KOPT-K1 (cell line): ENCODE results near the gene MGA.

ENCODE experiments used
- H3K27ac ChIP-seq: fragments of 200-600 bp; sonication (generic); 2 replicates; pipeline ENCODE4 v1.5.1; 2016; ENCODE audit warnings: antibody characterized with exemption, mild to moderate bottlenecking, low read depth, low read length; ENCODE audit not compliant: poor library complexity, severe bottlenecking
- H3K36me3 ChIP-seq: fragments of 200-600 bp; sonication (generic); 2 replicates; pipeline ENCODE4 v1.5.1; 2017; ENCODE audit warnings: antibody characterized with exemption, mild to moderate bottlenecking, low read length, moderate library complexity; ENCODE audit not compliant: insufficient read depth
- H3K9me3 ChIP-seq: fragments of 200-600 bp; sonication (generic); 2 replicates; pipeline ENCODE4 v1.5.1; 2017; ENCODE audit warnings: antibody characterized with exemption, low read length, mild to moderate bottlenecking; ENCODE audit not compliant: insufficient read depth, poor library complexity, severe bottlenecking

The MGA gene

GRCh38 chr15:41675337-41675736, 15.1 kb downstream of the MGA start:
- H3K9me3 ChIP-seq, result no peaks in the 10 kb centered on the region
- no peak overlapping the region for H3K27ac ChIP-seq
- peaks cover 18% of the 10 kb centered on the region; the same call in 1 of the 2 replicates for H3K36me3 ChIP-seq

GRCh38 chr15:41678742-41679141, 18.5 kb downstream of the MGA start:
- H3K27ac ChIP-seq, result no peak overlapping the region
- H3K9me3 ChIP-seq, result no peaks in the 10 kb centered on the region
- H3K36me3 ChIP-seq, result peaks cover 15% of the 10 kb centered on the region

GRCh38 chr15:41683955-41684354, 23.8 kb downstream of the MGA start:
- Histone ChIP-seq H3K9me3 (no peaks in the 10 kb centered on the region), H3K36me3 (peaks cover 3% of the 10 kb centered on the region), H3K27ac (no peak overlapping the region)

- no peaks in the 10 kb centered on the region for H3K36me3 ChIP-seq
- no peak overlapping the region for H3K27ac ChIP-seq
- H3K9me3 ChIP-seq, result no peaks in the 10 kb centered on the region
Measured at GRCh38 chr15:41688671-41689070, 28.5 kb downstream of the MGA start.

DNA sequence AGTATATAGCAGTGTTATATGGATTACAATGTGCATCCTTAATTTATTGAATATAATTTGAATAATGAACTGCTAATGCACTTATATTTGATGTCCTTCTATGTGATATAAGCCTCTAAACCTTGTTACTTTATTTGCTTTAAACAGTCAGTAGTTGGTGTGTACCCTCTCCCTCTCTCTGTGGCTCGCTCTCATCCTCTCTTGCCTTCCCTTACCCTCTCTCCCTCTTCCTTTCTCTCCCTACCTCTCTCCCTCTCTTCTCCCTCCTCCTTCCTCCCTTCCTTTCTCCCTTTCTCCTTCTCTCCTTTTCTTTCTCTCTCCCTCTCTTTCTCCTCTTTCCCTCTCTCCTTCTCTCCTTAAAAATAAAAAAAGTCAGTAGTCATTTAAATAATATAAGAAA, 28.9 kb downstream of the MGA start:
- no peak overlapping the region for H3K27ac ChIP-seq
- no peaks in the 10 kb centered on the region for H3K36me3 ChIP-seq
- no peaks in the 10 kb centered on the region for H3K9me3 ChIP-seq

DNA sequence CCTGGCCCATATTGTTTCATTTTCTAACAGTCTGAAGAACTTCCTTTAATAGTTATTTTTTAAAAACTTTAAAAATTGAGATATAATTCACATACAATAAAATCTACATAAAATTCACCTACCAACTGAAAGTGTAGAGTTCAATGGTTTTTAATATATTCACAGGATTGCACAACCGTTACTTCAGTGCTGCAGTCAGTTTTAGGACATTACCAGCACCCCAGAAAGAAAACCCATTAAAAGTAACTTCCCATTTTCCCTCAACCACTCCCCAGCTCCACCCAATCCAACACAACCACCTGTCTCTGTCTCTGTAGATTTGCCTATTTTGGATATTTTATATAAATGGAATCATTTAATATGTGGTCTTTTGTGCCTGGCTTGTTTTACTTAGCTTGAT, 29.6 kb downstream of the MGA start:
- Histone ChIP-seq H3K27ac (no peak overlapping the region), H3K9me3 (no peaks in the 10 kb centered on the region), H3K36me3 (no peaks in the 10 kb centered on the region)

- no peak overlapping the region for H3K27ac ChIP-seq
- H3K9me3 ChIP-seq, result no peaks in the 10 kb centered on the region
- peaks cover 2% of the 10 kb centered on the region; the same call in 1 of the 2 replicates for H3K36me3 ChIP-seq
Measured at GRCh38 chr15:41690636-41691035, 30.4 kb downstream of the MGA start.

GRCh38 chr15:41691471-41691870, 31.3 kb downstream of the MGA start:
- Histone ChIP-seq H3K9me3 (no peaks in the 10 kb centered on the region), H3K27ac (no peak overlapping the region), H3K36me3 (peaks cover 10% of the 10 kb centered on the region)

- Histone ChIP-seq H3K36me3 (peaks cover 15% of the 10 kb centered on the region), H3K9me3 (no peaks in the 10 kb centered on the region), H3K27ac (no peak overlapping the region)
Measured at GRCh38 chr15:41692049-41692448, 31.8 kb downstream of the MGA start.

- H3K36me3 ChIP-seq, result peaks cover 21% of the 10 kb centered on the region
Measured at GRCh38 chr15:41693757-41694156, 33.6 kb downstream of the MGA start.

GRCh38 chr15:41695750-41696436, 35.7 kb downstream of the MGA start:
- Histone ChIP-seq H3K9me3 (no peaks in the 10 kb centered on the region), H3K27ac (no peak overlapping the region), H3K36me3 (peaks cover 39% of the 10 kb centered on the region)

More at GRCh38 chr15:41693757-41694156, 33.6 kb downstream of the MGA start:
- Histone ChIP-seq H3K27ac (no peak overlapping the region), H3K9me3 (no peaks in the 10 kb centered on the region)

- no peak overlapping the region for H3K27ac ChIP-seq
- peaks cover 64% of the 10 kb centered on the region for H3K36me3 ChIP-seq
- H3K9me3 ChIP-seq, result no peaks in the 10 kb centered on the region
Measured at GRCh38 chr15:41698779-41699178, 38.6 kb downstream of the MGA start.

DNA sequence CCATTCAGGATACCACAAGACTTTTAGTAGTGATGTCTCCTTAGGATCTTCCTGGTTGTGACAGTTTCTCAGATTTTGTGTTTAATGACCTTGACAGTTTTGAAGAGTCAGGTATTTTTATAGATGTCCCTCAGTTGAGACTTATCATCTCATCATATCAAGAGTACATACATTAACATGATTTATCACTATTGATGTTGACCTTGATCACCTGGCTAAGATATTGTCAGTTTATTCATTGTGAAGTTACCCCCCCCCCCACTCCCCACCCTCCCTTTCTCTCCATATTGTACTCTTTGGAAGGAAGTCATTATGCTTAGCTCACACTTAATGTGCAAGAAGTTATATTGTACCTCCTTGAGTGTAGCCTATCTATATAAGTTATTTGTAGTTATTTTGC, 42.9 kb downstream of the MGA start:
- H3K9me3 ChIP-seq, result no peaks in the 10 kb centered on the region
- peaks cover 76% of the 10 kb centered on the region for H3K36me3 ChIP-seq
- no peak overlapping the region for H3K27ac ChIP-seq

DNA sequence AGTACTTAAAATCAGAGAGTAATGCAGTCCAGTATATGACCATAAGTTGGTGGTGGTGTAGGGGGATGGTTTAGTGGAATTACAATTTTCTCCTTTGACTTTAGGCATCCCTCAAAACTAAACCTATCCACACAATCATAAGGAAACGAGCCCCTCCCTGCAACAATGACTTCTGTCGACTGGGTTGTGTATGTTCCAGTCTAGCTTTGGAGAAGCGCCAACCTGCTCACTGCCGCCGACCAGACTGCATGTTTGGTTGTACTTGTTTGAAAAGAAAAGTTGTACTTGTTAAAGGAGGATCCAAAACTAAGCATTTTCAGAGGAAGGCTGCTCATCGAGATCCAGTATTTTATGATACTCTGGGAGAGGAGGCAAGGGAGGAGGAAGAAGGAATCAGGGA, 52.8 kb downstream of the MGA start:
- H3K36me3 ChIP-seq, result peaks cover 79% of the 10 kb centered on the region
- H3K27ac ChIP-seq, result no peak overlapping the region
- H3K9me3 ChIP-seq, result no peaks in the 10 kb centered on the region

DNA sequence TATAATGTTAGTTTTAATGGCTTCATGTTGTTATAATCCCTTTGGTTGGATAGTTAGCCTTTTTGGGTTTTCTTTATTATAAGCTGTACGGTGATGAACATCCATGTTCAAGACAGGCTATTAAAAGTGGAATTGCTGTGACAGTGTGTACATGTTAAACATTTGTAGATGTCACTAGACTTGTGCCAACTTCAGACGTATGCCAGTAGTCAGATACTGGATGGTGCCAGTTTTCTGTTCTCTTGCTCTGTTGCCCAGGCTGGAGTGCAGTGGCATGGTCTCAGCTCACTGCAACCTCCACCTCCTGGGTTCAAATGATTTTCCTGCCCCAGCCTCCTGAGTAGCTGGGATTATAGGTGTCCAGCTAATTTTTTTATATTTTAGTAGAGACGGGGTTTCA, 54.1 kb downstream of the MGA start:
- H3K36me3 ChIP-seq, result peaks cover 67% of the 10 kb centered on the region
- H3K27ac ChIP-seq, result no peak overlapping the region
- no peaks in the 10 kb centered on the region for H3K9me3 ChIP-seq

DNA sequence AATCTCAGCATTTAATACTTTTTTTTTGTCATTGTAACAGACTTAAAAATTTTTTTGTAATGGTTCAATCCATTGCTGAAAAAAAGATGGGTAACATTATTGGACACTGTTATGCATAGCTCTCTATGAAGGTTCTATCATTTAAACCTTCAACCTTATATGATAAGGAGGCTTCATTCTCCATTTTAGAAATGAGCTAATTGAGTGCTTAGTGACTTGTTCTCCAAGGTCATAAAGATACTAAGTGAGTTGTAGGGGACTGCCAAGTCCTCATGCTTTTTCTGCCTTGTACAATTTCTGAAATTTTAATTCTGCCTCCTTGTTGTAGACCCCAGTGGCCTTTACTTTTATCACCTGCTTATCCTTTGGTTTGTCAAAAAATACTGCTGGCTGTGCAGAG, 56.7 kb downstream of the MGA start:
- Histone ChIP-seq H3K9me3 (no peaks in the 10 kb centered on the region), H3K27ac (no peak overlapping the region), H3K36me3 (peaks cover 42% of the 10 kb centered on the region)
